Measurements from ENCODE around the gene STK38L. TPM values are rescaled to one million over a fixed set of nuclear protein-coding genes. Genes with fewer than 3 reads are reported as not detected.

STK38L gene
- total RNA-seq, 5 donors from 2014 or later (not counting 1 experiment from before 2014, with no cell fraction given): 13.5 to 19.6 (median 18.3) TPM

- peaks cover 0 to 3% of the 10 kb centered on the region in 2 donors for H3K36me3 ChIP-seq (ENCODE audit: control insufficient read depth in 2 of 2, extremely low read depth in 1 of 2, insufficient read depth in 1 of 2, low read length in 1 of 2)
- Mint-ChIP-seq H3K27ac (no peak overlapping the region), H3K36me3 (peaks cover 29% of the 10 kb centered on the region), H3K4me1 (peaks cover 8 to 29% (median 15%) of the 10 kb centered on the region in 3 donors), H3K4me3 (no peak overlapping the region), H3K9me3 (peaks cover 0 to 9% (median 2%) of the 10 kb centered on the region in 3 donors), H3K27me3 (no peaks in the 10 kb centered on the region)
- no peaks in the 10 kb centered on the region for H3K27me3 ChIP-seq (replicated peaks in 1 of 2; ENCODE audit: control insufficient read depth in 2 of 2, extremely low read depth in 1 of 2, insufficient read depth in 2 of 2, low read length in 1 of 2)
- ChIA-PET POLR2A (no interaction called here), CTCF (no interaction called here)
- H3K9me3 ChIP-seq: no peaks in the 10 kb centered on the region
- WGBS (ENCODE audit: insufficient coverage): no CpG with 5 or more reads among the region's 4 CpGs
- H3K27ac ChIP-seq (ENCODE audit: low read length): no peak overlapping the region
- ATAC-seq (replicated peaks in 1 of 4) (no peak), DNase-seq (no peak)
- H3K4me1 ChIP-seq (ENCODE audit: control insufficient read depth in 1 of 2, extremely low read depth in 1 of 2, insufficient read depth in 2 of 2, low read length in 2 of 2): no peaks in the 10 kb centered on the region
- no peak overlapping the region for H3K4me3 ChIP-seq (ENCODE audit: control insufficient read depth in 1 of 2, extremely low read depth in 1 of 2, low read length in 1 of 2)
Observed at GRCh38 chr12:27270148-27270547, 26.1 kb downstream of the STK38L start.

- Histone ChIP-seq H3K9me3 (no peaks in the 10 kb centered on the region), H3K36me3 (ENCODE audit: control insufficient read depth in 2 of 2, extremely low read depth in 1 of 2, insufficient read depth in 1 of 2, low read length in 1 of 2) (peaks cover 0 to 3% of the 10 kb centered on the region in 2 donors), H3K4me3 (ENCODE audit: control insufficient read depth in 1 of 2, extremely low read depth in 1 of 2, low read length in 1 of 2) (no peak overlapping the region), H3K27ac (ENCODE audit: low read length) (no peak overlapping the region), H3K4me1 (ENCODE audit: control insufficient read depth in 1 of 2, extremely low read depth in 1 of 2, insufficient read depth in 2 of 2, low read length in 2 of 2) (no peaks in the 10 kb centered on the region), H3K27me3 (replicated peaks in 1 of 2; ENCODE audit: control insufficient read depth in 2 of 2, extremely low read depth in 1 of 2, insufficient read depth in 2 of 2, low read length in 1 of 2) (no peaks in the 10 kb centered on the region)
- Mint-ChIP-seq H3K27me3 (no peaks in the 10 kb centered on the region), H3K9me3 (peaks cover 0 to 9% (median 2%) of the 10 kb centered on the region in 3 donors), H3K36me3 (peaks cover 27% of the 10 kb centered on the region), H3K4me3 (no peak overlapping the region), H3K4me1 (peaks cover 11 to 32% (median 18%) of the 10 kb centered on the region in 3 donors), H3K27ac (no peak overlapping the region)
- ChIA-PET POLR2A (no interaction called here), CTCF (interaction anchor here in 1 of 2 donors (0.7 kb wide), 1 partner anchor 21 kb away, joined by 3 read pairs; no protein-coding TSS in a partner anchor)
- DNase-seq (no peak), ATAC-seq (replicated peaks in 1 of 4) (no peak)
- 100% methylated on average over 1 of the region's 2 CpGs for WGBS (ENCODE audit: insufficient coverage)
Observed at GRCh38 chr12:27271206-27271605, 27.1 kb downstream of the STK38L start.

GRCh38 chr12:27272373-27273028, 28.4 kb downstream of the STK38L start:
- ChIA-PET CTCF (interaction anchor here in 1 of 2 donors (0.6 kb wide), 1 partner anchor 362 kb away, joined by 3 read pairs; no protein-coding TSS in a partner anchor), POLR2A (no interaction called here)
- H3K27me3 ChIP-seq (replicated peaks in 1 of 2; ENCODE audit: control insufficient read depth in 2 of 2, extremely low read depth in 1 of 2, insufficient read depth in 2 of 2, low read length in 1 of 2): no peaks in the 10 kb centered on the region
- H3K4me3 ChIP-seq (ENCODE audit: control insufficient read depth in 1 of 2, extremely low read depth in 1 of 2, low read length in 1 of 2): no peak overlapping the region
- peaks cover 0 to 3% of the 10 kb centered on the region in 2 donors for H3K36me3 ChIP-seq (ENCODE audit: control insufficient read depth in 2 of 2, extremely low read depth in 1 of 2, insufficient read depth in 1 of 2, low read length in 1 of 2)
- DNase-seq (no peak), ATAC-seq (replicated peaks in 1 of 4) (no peak)
- no CpG with 5 or more reads among the region's 2 CpGs for WGBS (ENCODE audit: insufficient coverage)
- Mint-ChIP-seq H3K4me1 (peaks cover 19 to 42% (median 25%) of the 10 kb centered on the region in 3 donors), H3K36me3 (peaks cover 16% of the 10 kb centered on the region), H3K27me3 (no peaks in the 10 kb centered on the region), H3K9me3 (peaks cover 0 to 6% (median 0%) of the 10 kb centered on the region in 3 donors), H3K27ac (no peak overlapping the region), H3K4me3 (no peak overlapping the region)
- H3K4me1 ChIP-seq (ENCODE audit: control insufficient read depth in 1 of 2, extremely low read depth in 1 of 2, insufficient read depth in 2 of 2, low read length in 2 of 2): peaks cover 0 to 2% of the 10 kb centered on the region in 2 experiments
- H3K27ac ChIP-seq (ENCODE audit: low read length): no peak overlapping the region
- H3K9me3 ChIP-seq: no peaks in the 10 kb centered on the region

DNA sequence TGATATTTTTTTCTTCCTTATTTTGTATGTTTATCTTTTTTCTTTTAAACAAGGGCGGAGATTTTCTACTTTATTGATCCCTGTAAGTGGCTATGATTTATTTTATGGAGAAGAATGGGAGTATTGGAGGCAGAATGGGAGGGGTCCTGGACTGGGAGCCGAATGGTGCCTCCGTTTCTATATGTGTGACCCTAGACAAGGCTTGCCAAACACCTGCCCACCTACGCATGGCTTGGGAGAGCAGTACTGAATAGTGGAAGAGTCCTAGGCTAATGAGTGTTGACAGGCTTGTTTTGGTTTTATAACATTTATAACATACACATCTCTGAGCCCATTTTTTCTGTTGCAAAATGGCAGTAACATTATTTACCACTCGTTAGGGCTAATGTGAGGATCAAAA, 29.0 kb downstream of the STK38L start:
- Histone ChIP-seq H3K9me3 (no peaks in the 10 kb centered on the region), H3K27ac (ENCODE audit: low read length) (no peak overlapping the region), H3K4me1 (ENCODE audit: control insufficient read depth in 1 of 2, extremely low read depth in 1 of 2, insufficient read depth in 2 of 2, low read length in 2 of 2) (peaks cover 0 to 2% of the 10 kb centered on the region in 2 experiments), H3K27me3 (replicated peaks in 1 of 2; ENCODE audit: control insufficient read depth in 2 of 2, extremely low read depth in 1 of 2, insufficient read depth in 2 of 2, low read length in 1 of 2) (no peaks in the 10 kb centered on the region), H3K36me3 (ENCODE audit: control insufficient read depth in 2 of 2, extremely low read depth in 1 of 2, insufficient read depth in 1 of 2, low read length in 1 of 2) (peaks cover 0 to 3% of the 10 kb centered on the region in 2 donors), H3K4me3 (ENCODE audit: control insufficient read depth in 1 of 2, extremely low read depth in 1 of 2, low read length in 1 of 2) (no peak overlapping the region)
- POLR2A ChIA-PET: no interaction called here
- no peak overlapping the region for H3K27ac Mint-ChIP-seq
- CTCF ChIA-PET: no interaction called here
- peaks cover 24 to 47% (median 28%) of the 10 kb centered on the region in 3 donors for H3K4me1 Mint-ChIP-seq
- DNase-seq (no peak), ATAC-seq (replicated peaks in 1 of 4) (no peak)
- no CpG with 5 or more reads among the region's 5 CpGs for WGBS (ENCODE audit: insufficient coverage)
- H3K36me3 Mint-ChIP-seq: peaks cover 10% of the 10 kb centered on the region
- no peaks in the 10 kb centered on the region for H3K27me3 Mint-ChIP-seq
- no peak overlapping the region for H3K4me3 Mint-ChIP-seq
- peaks cover 0 to under 1% (median 0%) of the 10 kb centered on the region in 3 donors for H3K9me3 Mint-ChIP-seq

GRCh38 chr12:27274706-27275105, 30.6 kb downstream of the STK38L start:
- H3K4me1 ChIP-seq (ENCODE audit: control insufficient read depth in 1 of 2, extremely low read depth in 1 of 2, insufficient read depth in 2 of 2, low read length in 2 of 2): peaks cover 0 to 3% of the 10 kb centered on the region in 2 experiments
- WGBS (ENCODE audit: insufficient coverage): 100% methylated on average over 1 of the region's 2 CpGs
- H3K4me1 Mint-ChIP-seq: peaks cover 32 to 51% (median 34%) of the 10 kb centered on the region in 3 donors
- ChIA-PET POLR2A (no interaction called here), CTCF (no interaction called here)
- no peak for DNase-seq
- H3K27ac ChIP-seq (ENCODE audit: low read length): no peak overlapping the region
- H3K9me3 ChIP-seq: no peaks in the 10 kb centered on the region
- no peak overlapping the region for H3K4me3 ChIP-seq (ENCODE audit: control insufficient read depth in 1 of 2, extremely low read depth in 1 of 2, low read length in 1 of 2)
- H3K27me3 Mint-ChIP-seq: no peaks in the 10 kb centered on the region
- no peaks in the 10 kb centered on the region for H3K9me3 Mint-ChIP-seq
- H3K4me3 Mint-ChIP-seq: no peak overlapping the region
- H3K36me3 Mint-ChIP-seq: peaks cover 8% of the 10 kb centered on the region
- H3K27ac Mint-ChIP-seq: no peak overlapping the region
- peaks cover 0 to 3% of the 10 kb centered on the region in 2 donors for H3K36me3 ChIP-seq (ENCODE audit: control insufficient read depth in 2 of 2, extremely low read depth in 1 of 2, insufficient read depth in 1 of 2, low read length in 1 of 2)
- ATAC-seq (replicated peaks in 1 of 4): no peak
- H3K27me3 ChIP-seq (replicated peaks in 1 of 2; ENCODE audit: control insufficient read depth in 2 of 2, extremely low read depth in 1 of 2, insufficient read depth in 2 of 2, low read length in 1 of 2): no peaks in the 10 kb centered on the region

DNA sequence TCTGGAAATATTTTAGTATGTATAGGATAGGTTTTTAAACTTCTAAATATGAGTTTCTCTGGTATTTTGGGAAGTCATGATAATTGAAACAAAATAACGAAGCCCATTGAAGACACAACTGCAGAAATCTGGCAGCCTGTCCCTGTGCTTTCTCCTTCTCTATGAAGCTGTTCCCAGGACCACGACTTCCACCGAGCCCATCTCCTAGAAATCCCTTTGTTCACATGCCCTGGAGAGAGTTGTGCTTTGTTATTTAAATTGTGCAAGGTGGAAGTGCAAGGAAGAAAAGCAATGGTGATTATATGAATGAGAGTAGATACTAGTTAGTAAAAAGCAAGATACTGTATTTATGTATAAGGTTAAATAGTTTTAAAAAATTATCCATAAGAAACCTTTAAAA, 32.2 kb downstream of the STK38L start:
- Mint-ChIP-seq H3K4me1 (peaks cover 33 to 52% (median 39%) of the 10 kb centered on the region in 3 donors), H3K27ac (no peak overlapping the region), H3K4me3 (no peak overlapping the region), H3K36me3 (peaks cover 8% of the 10 kb centered on the region), H3K27me3 (no peaks in the 10 kb centered on the region), H3K9me3 (no peaks in the 10 kb centered on the region)
- DNase-seq (no peak), ATAC-seq (replicated peaks in 1 of 4) (no peak)
- Histone ChIP-seq H3K27me3 (replicated peaks in 1 of 2; ENCODE audit: control insufficient read depth in 2 of 2, extremely low read depth in 1 of 2, insufficient read depth in 2 of 2, low read length in 1 of 2) (no peaks in the 10 kb centered on the region), H3K27ac (ENCODE audit: low read length) (no peak overlapping the region), H3K9me3 (no peaks in the 10 kb centered on the region), H3K36me3 (ENCODE audit: control insufficient read depth in 2 of 2, extremely low read depth in 1 of 2, insufficient read depth in 1 of 2, low read length in 1 of 2) (no peaks in the 10 kb centered on the region), H3K4me1 (ENCODE audit: control insufficient read depth in 1 of 2, extremely low read depth in 1 of 2, insufficient read depth in 2 of 2, low read length in 2 of 2) (peaks cover 0 to 8% of the 10 kb centered on the region in 2 experiments), H3K4me3 (ENCODE audit: control insufficient read depth in 1 of 2, extremely low read depth in 1 of 2, low read length in 1 of 2) (no peak overlapping the region)
- no CpG with 5 or more reads among the region's 3 CpGs for WGBS (ENCODE audit: insufficient coverage)
- ChIA-PET POLR2A (no interaction called here), CTCF (no interaction called here)

All from T-cell (primary cell).